CD4-positive, CD25-positive, alpha-beta regulatory T cell (primary cell): Measurements from ENCODE around the gene TEKT5. TPM values are rescaled to one million over a fixed set of nuclear protein-coding genes. Genes with fewer than 3 reads are reported as not detected.

ENCODE experiments used
- polyA plus RNA-seq, 4 donors: library from polyadenylated mRNA; unstranded; fragments of 300-500 nt; fragmentation: Illumina TruSeq; gene quantifications; one replicate each; pipeline ENCODE4 v1.2.3, GENCODE V29; 2021
- total RNA-seq: library from RNA; stranded (reverse); gene quantifications from one replicate; pipeline ENCODE4 v1.2.3, GENCODE V29; 2022

Gene TEKT5
- total and polyA plus RNA-seq, 5 donors from 2014 or later: 0.24 TPM; not detected in 4

Other genes starting within 250 kb of the TEKT5 start
- not detected for gene EMP2, start 114.3 kb downstream of the TEKT5 start, total RNA-seq
- gene EMP2, start 114.3 kb downstream of the TEKT5 start, polyA plus RNA-seq: not detected
- gene NUBP1, start 48.9 kb upstream of the TEKT5 start, total RNA-seq: 23.2 TPM
- 10 to 100 TPM; 37.3 to 44.4 (median 43.2) TPM for gene NUBP1, start 48.9 kb upstream of the TEKT5 start, polyA plus RNA-seq
- gene TVP23A, start 123.9 kb upstream of the TEKT5 start, total RNA-seq: 0.20 TPM
- not detected for gene TVP23A, start 123.9 kb upstream of the TEKT5 start, polyA plus RNA-seq
- gene CIITA, start 182.3 kb upstream of the TEKT5 start, total RNA-seq: 35.0 TPM
- 1 to 10 TPM; 1.9 to 5.5 (median 3.0) TPM for gene CIITA, start 182.3 kb upstream of the TEKT5 start, polyA plus RNA-seq
- 15.7 TPM for gene DEXI, start 247.5 kb upstream of the TEKT5 start, total RNA-seq
- 10 to 100 TPM; 49.4 to 53.5 (median 51.8) TPM for gene DEXI, start 247.5 kb upstream of the TEKT5 start, polyA plus RNA-seq
- gene CLEC16A, start 249.6 kb upstream of the TEKT5 start, total RNA-seq: 38.9 TPM
- 10 to 100 TPM; 11.8 to 16.0 (median 12.1) TPM for gene CLEC16A, start 249.6 kb upstream of the TEKT5 start, polyA plus RNA-seq